ENCODE measurements around the gene MSH3.

DNA sequence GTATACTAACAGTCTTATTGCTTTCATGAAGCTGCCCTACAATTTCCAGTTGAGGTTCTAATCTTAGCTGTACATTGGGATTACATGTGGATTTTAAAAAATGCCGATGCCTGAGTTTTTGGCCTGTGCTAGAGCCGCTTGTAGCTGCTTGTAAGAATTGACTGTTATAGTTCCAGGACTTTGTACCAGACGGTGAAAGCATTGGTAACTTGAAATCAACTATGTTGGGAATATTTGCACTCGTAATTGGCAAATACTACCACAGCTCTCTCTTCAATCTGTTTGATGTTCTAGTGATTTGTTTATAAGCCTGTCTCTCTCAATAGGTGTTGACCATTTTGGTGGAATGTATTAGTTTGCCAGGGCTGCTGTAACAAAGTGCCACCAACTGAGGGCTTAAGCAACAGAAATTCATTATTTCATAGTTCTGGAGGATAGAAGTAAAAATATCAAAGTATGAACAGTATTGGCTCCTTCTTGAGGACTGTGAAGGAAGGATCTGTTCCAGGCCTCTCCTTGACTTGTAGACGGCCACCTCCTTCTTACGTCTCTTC lies 50.8 kb downstream of the MSH3 start:
- TF ChIP-seq, protein P1, sequence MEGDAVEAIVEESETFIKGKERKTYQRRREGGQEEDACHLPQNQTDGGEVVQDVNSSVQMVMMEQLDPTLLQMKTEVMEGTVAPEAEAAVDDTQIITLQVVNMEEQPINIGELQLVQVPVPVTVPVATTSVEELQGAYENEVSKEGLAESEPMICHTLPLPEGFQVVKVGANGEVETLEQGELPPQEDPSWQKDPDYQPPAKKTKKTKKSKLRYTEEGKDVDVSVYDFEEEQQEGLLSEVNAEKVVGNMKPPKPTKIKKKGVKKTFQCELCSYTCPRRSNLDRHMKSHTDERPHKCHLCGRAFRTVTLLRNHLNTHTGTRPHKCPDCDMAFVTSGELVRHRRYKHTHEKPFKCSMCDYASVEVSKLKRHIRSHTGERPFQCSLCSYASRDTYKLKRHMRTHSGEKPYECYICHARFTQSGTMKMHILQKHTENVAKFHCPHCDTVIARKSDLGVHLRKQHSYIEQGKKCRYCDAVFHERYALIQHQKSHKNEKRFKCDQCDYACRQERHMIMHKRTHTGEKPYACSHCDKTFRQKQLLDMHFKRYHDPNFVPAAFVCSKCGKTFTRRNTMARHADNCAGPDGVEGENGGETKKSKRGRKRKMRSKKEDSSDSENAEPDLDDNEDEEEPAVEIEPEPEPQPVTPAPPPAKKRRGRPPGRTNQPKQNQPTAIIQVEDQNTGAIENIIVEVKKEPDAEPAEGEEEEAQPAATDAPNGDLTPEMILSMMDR (IDR thresholded peaks at IDR 0.05): no peak
- no peak for TF ChIP-seq POLR2A (IDR thresholded peaks at IDR 0.05)

Measured in body of pancreas (tissue), 4 donors.